Uterus (tissue), 2 donors: ENCODE data around the gene FHIP2A.

Source experiments
- CTCF ChIP-seq, 4 experiments: fragments of 200-600 bp in 2 of 4; fragments of 450-650 bp in 2 of 4; sonication (generic) in 2 of 4; IDR thresholded peaks; one replicate each; pipeline ENCODE4 v1.5.1; 2016 to 2019; ENCODE audit warnings: antibody characterized with exemption in 4 of 4, mild to moderate bottlenecking in 2 of 4, moderate library complexity in 1 of 4
- POLR2A ChIP-seq, 2 donors: fragments of 450-650 bp; IDR thresholded peaks; one replicate each; pipeline ENCODE4 v1.6.1; 2016; ENCODE audit warnings: antibody characterized with exemption in 2 of 2, mild to moderate bottlenecking in 1 of 2, moderate library complexity in 1 of 2

DNA sequence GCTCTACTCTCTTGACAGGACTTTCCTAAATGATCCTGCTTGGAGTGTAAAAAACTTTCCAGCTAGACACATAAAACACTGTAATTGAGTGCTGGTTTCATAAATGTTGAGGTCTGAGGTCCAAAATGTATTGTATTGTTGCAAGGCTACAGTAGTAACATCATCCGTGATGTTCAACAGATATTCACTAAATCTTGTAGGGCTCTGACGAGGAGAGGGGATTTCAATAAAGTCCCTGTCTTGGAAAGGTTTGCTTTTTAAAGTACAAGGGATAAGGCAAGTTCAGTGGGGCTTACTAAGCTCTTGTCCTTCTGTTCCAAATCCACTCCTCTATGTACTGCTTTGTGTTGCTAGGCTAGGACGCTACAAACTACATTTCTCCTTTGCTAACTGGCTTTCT lies 48.9 kb downstream of the FHIP2A start:
- TF ChIP-seq POLR2A (IDR thresholded peaks at IDR 0.05) = no peak
- TF ChIP-seq CTCF (IDR thresholded peaks at IDR 0.05) = no peak
